COLO829 (cell line): ENCODE results near the gene LRRC59.
"Not testable (repeated sequence)": the region's sequence is repeated elsewhere in the genome, so short reads cannot be mapped to it uniquely, and the experiment has no call there.

Experiments used
- DNase-seq: peaks from one replicate; pipeline ENCODE4 v3.0.0; 2012; ENCODE audit warnings: low spot score

Gene LRRC59

GRCh38 chr17:50346313-50347116, 50.8 kb downstream of the LRRC59 start:
- no peak for DNase-seq

- DNase-seq = peak; percentile 89
Observed at GRCh38 chr17:50345432-50346312, 51.7 kb downstream of the LRRC59 start, which contains the start of gene XYLT2. Gene XYLT2 (plus strand): TSS chr17:50346126. CDS start chr17:50346141, 15 bp downstream.

DNA sequence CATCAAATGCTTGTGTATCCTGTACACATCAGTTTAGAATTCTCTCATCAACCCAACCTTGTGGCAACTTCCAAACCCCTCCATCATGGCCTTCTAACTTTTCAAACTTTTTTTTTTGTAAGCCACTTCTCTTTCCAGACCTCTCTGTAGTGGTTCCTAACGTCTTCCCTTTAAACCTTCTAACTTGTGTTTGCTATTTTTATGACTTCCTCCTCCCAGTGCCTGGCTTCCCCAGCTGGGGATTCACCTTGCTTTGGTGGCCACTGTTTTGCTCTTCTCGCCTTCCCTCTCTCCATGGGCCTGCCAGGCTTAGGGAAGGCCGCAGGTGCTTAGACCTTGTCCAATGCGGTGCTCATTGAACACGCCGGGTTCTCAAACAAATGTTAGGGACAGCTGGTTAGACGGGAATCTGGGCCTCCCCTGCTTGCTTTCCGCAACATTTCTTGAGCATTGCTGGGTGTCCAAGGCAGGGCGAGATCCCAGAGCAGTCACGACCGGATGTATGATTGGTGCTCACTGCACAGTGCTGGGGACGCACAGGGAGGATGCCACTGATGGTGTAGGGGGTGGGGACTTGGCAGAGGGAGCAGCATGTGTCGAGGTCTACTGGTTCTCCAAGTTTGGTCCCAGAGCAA, 52.5 kb downstream of the LRRC59 start:
- DNase-seq = no peak

DNA sequence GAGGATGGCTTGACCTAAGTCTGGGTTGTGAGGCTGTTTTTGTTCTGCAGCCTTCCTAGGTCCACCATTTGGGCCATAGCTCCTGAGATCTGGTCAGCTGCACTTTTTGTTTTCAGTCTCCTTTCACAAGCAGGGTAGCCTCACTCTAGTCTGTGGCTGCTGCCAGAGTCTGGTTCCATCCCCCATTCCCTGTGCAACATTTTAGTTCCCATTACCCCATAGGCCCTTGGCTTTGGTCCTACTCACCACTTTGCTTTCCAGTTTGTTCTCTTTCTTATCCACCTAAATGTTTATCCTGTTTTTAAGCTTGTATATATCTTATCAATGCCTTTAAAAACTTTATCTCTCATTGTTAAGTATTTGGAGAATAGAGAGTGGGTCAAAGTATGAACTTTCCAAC, 57.9 kb downstream of the LRRC59 start:
- DNase-seq = no peak

GRCh38 chr17:50338645-50339044, 58.7 kb downstream of the LRRC59 start:
- no peak for DNase-seq

GRCh38 chr17:50337956-50338355, 59.4 kb downstream of the LRRC59 start:
- DNase-seq = no peak

DNA sequence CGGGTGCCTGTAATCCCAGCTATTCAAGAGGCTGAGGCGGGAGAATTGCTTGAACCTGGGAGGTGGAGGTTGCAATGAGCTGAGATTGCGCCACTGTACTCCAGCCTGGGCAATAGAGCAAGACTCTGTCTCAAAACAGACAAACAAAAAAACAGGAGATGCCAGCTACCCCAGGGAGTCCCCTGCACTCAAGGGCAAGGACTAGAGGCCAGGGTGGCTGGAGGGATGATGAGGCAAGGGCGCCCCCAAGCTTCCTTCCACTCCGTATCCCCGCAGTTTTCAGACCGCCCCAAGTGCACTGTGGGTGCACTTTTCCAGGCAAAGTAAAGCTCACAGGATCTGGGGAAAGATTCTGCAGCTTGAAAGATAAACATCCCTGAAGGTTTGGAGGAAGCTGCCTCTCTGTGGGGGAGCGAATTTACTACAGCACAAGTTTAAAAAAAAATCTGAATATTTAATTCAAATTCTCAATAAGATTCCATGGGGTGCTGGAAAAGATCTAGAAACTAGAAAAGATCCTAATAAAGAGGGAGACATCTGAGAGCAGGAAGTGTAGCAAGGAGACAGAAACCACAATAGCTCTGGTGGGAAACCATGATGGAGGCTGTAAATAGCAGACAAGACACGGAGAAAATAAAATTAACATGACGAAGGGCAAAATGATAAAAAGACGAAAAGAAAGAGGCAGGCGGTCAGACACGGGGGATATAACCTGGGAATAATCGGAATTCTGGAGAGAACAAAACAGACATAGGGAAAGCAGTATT, 63.8 kb downstream of the LRRC59 start:
- not testable (repeated sequence) for DNase-seq

DNA sequence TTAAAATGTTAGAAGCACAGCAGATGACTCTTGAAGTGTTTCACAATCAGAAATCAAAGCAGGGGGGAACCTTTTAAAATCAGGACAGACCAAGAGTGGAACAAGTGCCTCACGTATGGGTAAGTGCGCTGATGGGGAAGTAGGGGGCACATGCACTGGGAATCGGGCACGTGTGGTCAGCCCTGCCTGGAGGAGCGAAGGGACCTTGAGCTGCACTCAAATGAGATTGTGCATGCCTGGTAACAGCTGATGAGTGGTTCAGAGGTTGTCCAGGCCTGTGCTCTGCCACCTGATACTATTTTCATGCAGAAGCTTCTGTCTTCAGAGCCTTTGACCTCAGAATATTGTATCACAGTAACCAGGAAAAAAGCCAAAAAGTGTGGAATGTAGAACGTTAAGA, 65.1 kb downstream of the LRRC59 start:
- no peak for DNase-seq
